WTC11 (cell line): ENCODE data around the gene ZBTB32. TPM values are rescaled to one million over a fixed set of nuclear protein-coding genes. Genes with fewer than 3 reads are reported as not detected.

Experiments used
- ATAC-seq: fragments of 200-7000 bp; cut with Tn5 transposase; 2 replicates; pipeline ENCODE4 v1.10.0; 2021; ENCODE audit warnings: mild to moderate bottlenecking, moderate library complexity
- CTCF ChIA-PET: fragments of 300-600 bp; sonication (Branson Sonifier 250); formaldehyde crosslinking; loops from one replicate; lab custom pipeline; 2021; ENCODE audit warnings: antibody characterized with exemption; lab: Charles Lee
- POLR2A ChIA-PET: fragments of 350-600 bp; sonication (Branson Sonifier 250); formaldehyde crosslinking; loops from one replicate; lab custom pipeline; 2021; ENCODE audit warnings: antibody characterized with exemption; lab: Charles Lee
- DNase-seq: peaks from one replicate; pipeline ENCODE4 v3.0.0; 2021; ENCODE audit warnings: low spot score
- H3K27ac Mint-ChIP-seq: 2 replicates; pipeline ENCODE4 v1.8.0; 2021; ENCODE audit warnings: mixed read lengths
- H3K27me3 Mint-ChIP-seq: 2 replicates; pipeline ENCODE4 v1.8.0; 2021; ENCODE audit warnings: low read depth, mild to moderate bottlenecking, moderate library complexity, mixed read lengths
- H3K36me3 Mint-ChIP-seq: 2 replicates; pipeline ENCODE4 v1.8.0; 2021; ENCODE audit warnings: mixed read lengths
- H3K4me1 Mint-ChIP-seq: 2 replicates; pipeline ENCODE4 v1.8.0; 2022; ENCODE audit warnings: mixed read lengths
- H3K4me3 Mint-ChIP-seq: 2 replicates; pipeline ENCODE4 v1.8.0; 2021; ENCODE audit warnings: mild to moderate bottlenecking, moderate library complexity, mixed read lengths
- H3K9me3 Mint-ChIP-seq: 2 replicates; pipeline ENCODE4 v1.8.0; 2021; ENCODE audit warnings: mixed read lengths
- CREB1 ChIP-seq: sonication (generic); formaldehyde crosslinking; IDR thresholded peaks from 2 replicates; pipeline ENCODE4 v1.8.0; 2023; ENCODE audit warnings: mild to moderate bottlenecking, missing genetic modification reagents
- CREM ChIP-seq: sonication (generic); formaldehyde crosslinking; IDR thresholded peaks from 2 replicates; pipeline ENCODE4 v1.8.1; 2022; ENCODE audit warnings: mild to moderate bottlenecking, missing genetic modification reagents, moderate library complexity
- ESRRA ChIP-seq: sonication (generic); formaldehyde crosslinking; IDR thresholded peaks from 2 replicates; pipeline ENCODE4 v1.8.1; 2022; ENCODE audit warnings: mild to moderate bottlenecking, missing genetic modification reagents, borderline replicate concordance
- FOXP1 ChIP-seq: sonication (generic); formaldehyde crosslinking; IDR thresholded peaks from 2 replicates; pipeline ENCODE4 v1.8.0; 2022; ENCODE audit warnings: missing genetic modification reagents, mild to moderate bottlenecking, moderate library complexity, borderline replicate concordance
- HMGA2 ChIP-seq: fragments of 250-450 bp; sonication (Bioruptor Pico); IDR thresholded peaks from 2 replicates; pipeline ENCODE4 v1.4.0; 2021; ENCODE audit warnings: mild to moderate bottlenecking, moderate library complexity
- MYBL2 ChIP-seq: sonication (generic); formaldehyde crosslinking; IDR thresholded peaks from 2 replicates; pipeline ENCODE4 v1.8.1; 2023; ENCODE audit warnings: mild to moderate bottlenecking, moderate library complexity, missing genetic modification reagents
- NR2C2 ChIP-seq: sonication (generic); formaldehyde crosslinking; IDR thresholded peaks from 2 replicates; pipeline ENCODE4 v1.8.0; 2022; ENCODE audit warnings: mild to moderate bottlenecking, missing genetic modification reagents
- NR3C1 ChIP-seq: sonication (generic); formaldehyde crosslinking; conservative IDR thresholded peaks from 2 replicates; pipeline ENCODE4 v1.8.1; 2023; ENCODE audit warnings: low read depth, mild to moderate bottlenecking, missing genetic modification reagents
- OVOL2 ChIP-seq: fragments of 250-450 bp; sonication (Bioruptor Pico); IDR thresholded peaks from 2 replicates; pipeline ENCODE4 v1.9.0; 2021; ENCODE audit warnings: mild to moderate bottlenecking, borderline replicate concordance
- RELA ChIP-seq: sonication (generic); formaldehyde crosslinking; IDR thresholded peaks from 2 replicates; pipeline ENCODE4 v1.8.1; 2022; ENCODE audit warnings: missing genetic modification reagents, mild to moderate bottlenecking, borderline replicate concordance
- SOX15 ChIP-seq: fragments of 250-450 bp; sonication (Bioruptor Pico); IDR thresholded peaks from 2 replicates; pipeline ENCODE4 v1.9.0; 2021; ENCODE audit warnings: mild to moderate bottlenecking
- SP1 ChIP-seq: sonication (generic); formaldehyde crosslinking; conservative IDR thresholded peaks from 2 replicates; pipeline ENCODE4 v1.8.1; 2022; ENCODE audit warnings: missing genetic modification reagents
- TCF7 ChIP-seq: sonication (generic); formaldehyde crosslinking; IDR thresholded peaks from 2 replicates; pipeline ENCODE4 v1.8.0; 2022; ENCODE audit warnings: mild to moderate bottlenecking, low read depth, missing genetic modification reagents, moderate library complexity
- TEAD1 ChIP-seq: sonication (generic); formaldehyde crosslinking; IDR thresholded peaks from 2 replicates; pipeline ENCODE4 v1.8.0; 2022; ENCODE audit warnings: mild to moderate bottlenecking, missing genetic modification reagents
- TP53 ChIP-seq: sonication (generic); formaldehyde crosslinking; IDR thresholded peaks from 2 replicates; pipeline ENCODE4 v1.8.1; 2023; ENCODE audit warnings: mild to moderate bottlenecking, missing genetic modification reagents
- ZNF138 ChIP-seq: sonication (generic); formaldehyde crosslinking; conservative IDR thresholded peaks from 2 replicates; pipeline ENCODE4 v1.8.1; 2022; ENCODE audit warnings: mild to moderate bottlenecking, moderate library complexity, missing genetic modification reagents
- ZNF219 ChIP-seq: sonication (generic); formaldehyde crosslinking; IDR thresholded peaks from 2 replicates; pipeline ENCODE4 v1.8.0; 2023; ENCODE audit warnings: missing genetic modification reagents, mild to moderate bottlenecking, borderline replicate concordance
- ZNF423 ChIP-seq: fragments of 250-450 bp; sonication (Bioruptor Pico); IDR thresholded peaks from 2 replicates; pipeline ENCODE4 v2.1.2; 2022; ENCODE audit warnings: mild to moderate bottlenecking, moderate library complexity
- ZNF671 ChIP-seq: fragments of 250-450 bp; sonication (Bioruptor Pico); IDR thresholded peaks from 2 replicates; pipeline ENCODE4 v1.8.0; 2021; ENCODE audit warnings: mild to moderate bottlenecking
- total RNA-seq: library from RNA; stranded (reverse); gene quantifications from 3 replicates; pipeline ENCODE4 v1.2.3, GENCODE V29; 2021
- TF ChIP-seq, protein P1 (sequence below): sonication (generic); formaldehyde crosslinking; IDR thresholded peaks from 2 replicates; pipeline ENCODE4 v1.8.1; 2022; ENCODE audit warnings: low read depth, mild to moderate bottlenecking, moderate library complexity, missing genetic modification reagents, borderline replicate concordance
- TF ChIP-seq, protein P2 (sequence below): fragments of 250-450 bp; sonication (Bioruptor Pico); conservative IDR thresholded peaks from 2 replicates; pipeline ENCODE4 v1.9.0; 2021; ENCODE audit warnings: mild to moderate bottlenecking
- TF ChIP-seq, protein P3 (sequence below): fragments of 200-600 bp; IDR thresholded peaks from 2 replicates; pipeline ENCODE4 v1.8.0; 2022; ENCODE audit warnings: antibody characterized with exemption
- TF ChIP-seq, protein P4 (sequence below): sonication (generic); formaldehyde crosslinking; IDR thresholded peaks from 2 replicates; pipeline ENCODE4 v1.8.0; 2023; ENCODE audit warnings: missing genetic modification reagents
- TF ChIP-seq, protein P5 (sequence below): fragments of 250-450 bp; sonication (Bioruptor Pico); IDR thresholded peaks from 2 replicates; pipeline ENCODE4 v1.9.0; 2021; ENCODE audit warnings: mild to moderate bottlenecking
- TF ChIP-seq, protein P6 (sequence below): sonication (generic); formaldehyde crosslinking; IDR thresholded peaks from 2 replicates; pipeline ENCODE4 v1.8.1; 2022; ENCODE audit warnings: missing genetic modification reagents, borderline replicate concordance
- TF ChIP-seq, protein P7 (sequence below): sonication (generic); formaldehyde crosslinking; IDR thresholded peaks from 2 replicates; pipeline ENCODE4 v1.8.0; 2022; ENCODE audit warnings: mild to moderate bottlenecking, missing genetic modification reagents

ZBTB32 gene
- total RNA-seq, 1 experiment from 2014 or later: 0.11 TPM

DNA sequence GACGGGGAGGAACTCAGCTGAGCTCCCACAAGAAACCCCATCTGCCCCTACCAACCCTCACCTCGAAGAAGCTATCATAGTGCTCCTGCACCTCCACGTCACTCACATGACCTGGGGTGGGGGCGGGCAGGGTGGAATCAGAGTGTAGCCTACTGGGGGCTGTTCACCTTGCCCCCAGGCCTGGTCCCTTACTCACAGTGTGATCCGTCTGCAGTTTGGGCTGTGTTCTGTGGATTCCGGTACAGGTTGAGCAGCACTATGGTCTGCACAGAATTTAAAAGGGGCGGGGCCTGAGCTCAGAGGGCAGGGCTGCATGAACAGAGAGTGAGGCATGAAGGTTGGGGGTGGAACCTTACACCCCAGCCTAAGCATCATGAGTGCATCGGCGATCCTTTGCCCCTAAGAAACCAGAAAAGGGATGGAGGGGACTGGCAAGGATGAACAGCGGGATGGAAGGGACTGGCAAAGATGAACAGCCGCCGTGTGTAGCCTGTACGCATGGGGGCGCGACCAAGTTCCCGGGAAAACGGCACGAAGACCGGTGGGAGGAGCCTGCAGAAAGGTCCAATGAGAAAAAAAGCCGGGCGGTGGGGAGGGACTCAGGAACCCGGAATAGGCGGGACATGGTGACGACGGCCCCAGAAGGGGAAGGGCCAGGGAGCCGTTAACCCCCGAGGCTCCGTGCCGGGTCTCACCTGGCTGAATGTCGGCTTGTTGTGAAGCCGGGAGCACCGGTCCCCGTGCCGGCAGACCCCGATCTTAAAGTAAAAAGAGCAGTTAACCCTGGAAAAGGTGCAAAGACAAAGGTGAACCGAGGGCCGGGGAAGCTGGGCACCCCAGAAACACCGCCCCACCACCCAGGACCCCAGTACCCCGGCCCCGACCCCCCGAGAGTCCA, 40.3 kb downstream of the ZBTB32 start:
- H3K27ac Mint-ChIP-seq: peak overlapping the region; percentile 99
- peak overlapping the region; percentile 98 for H3K4me3 Mint-ChIP-seq
- peaks cover 27% of the 10 kb centered on the region for H3K4me1 Mint-ChIP-seq
- no peaks in the 10 kb centered on the region for H3K27me3 Mint-ChIP-seq
- ChIA-PET CTCF (interaction anchor here (0.6 to 2.0 kb wide), 19 partner anchors 12 to 309 kb away, joined by 3 to 41 read pairs (median 4); partner anchors contain the start of genes COX6B1, HSPB6, KIRREL2 and PROSER3), POLR2A (interaction anchor here (0.6 to 1.5 kb wide), 6 partner anchors 12 to 234 kb away, joined by 3 to 5 read pairs (median 4); partner anchors contain the start of genes HSPB6 and KMT2B)
- H3K36me3 Mint-ChIP-seq: peaks cover 6% of the 10 kb centered on the region; the same call in 1 of the 2 replicates
- DNase-seq: peak; percentile 96
- H3K9me3 Mint-ChIP-seq: no peaks in the 10 kb centered on the region
- ATAC-seq: peak; percentile 43
- no peak for TF ChIP-seq NR2C2
- no peak for TF ChIP-seq ZNF671 (CRISPR knock-in tag)
- no peak for TF ChIP-seq HMGA2 (CRISPR knock-in tag)
- TF ChIP-seq FOXP1 (CRISPR knock-in tag): 0 out of 2 replicates have a peak, but pooled peaks have one; percentile 17
- no peak for TF ChIP-seq TP53 (CRISPR knock-in tag)
- no peak for TF ChIP-seq MYBL2 (CRISPR knock-in tag)
- TF ChIP-seq, protein P1, sequence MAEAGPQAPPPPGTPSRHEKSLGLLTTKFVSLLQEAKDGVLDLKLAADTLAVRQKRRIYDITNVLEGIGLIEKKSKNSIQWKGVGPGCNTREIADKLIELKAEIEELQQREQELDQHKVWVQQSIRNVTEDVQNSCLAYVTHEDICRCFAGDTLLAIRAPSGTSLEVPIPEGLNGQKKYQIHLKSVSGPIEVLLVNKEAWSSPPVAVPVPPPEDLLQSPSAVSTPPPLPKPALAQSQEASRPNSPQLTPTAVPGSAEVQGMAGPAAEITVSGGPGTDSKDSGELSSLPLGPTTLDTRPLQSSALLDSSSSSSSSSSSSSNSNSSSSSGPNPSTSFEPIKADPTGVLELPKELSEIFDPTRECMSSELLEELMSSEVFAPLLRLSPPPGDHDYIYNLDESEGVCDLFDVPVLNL (CRISPR knock-in tag): no peak
- TF ChIP-seq ESRRA (CRISPR knock-in tag): no peak
- peak; percentile 43 for TF ChIP-seq SP1 (CRISPR knock-in tag)
- TF ChIP-seq ZNF423 (CRISPR knock-in tag): no peak
- TF ChIP-seq, protein P2, sequence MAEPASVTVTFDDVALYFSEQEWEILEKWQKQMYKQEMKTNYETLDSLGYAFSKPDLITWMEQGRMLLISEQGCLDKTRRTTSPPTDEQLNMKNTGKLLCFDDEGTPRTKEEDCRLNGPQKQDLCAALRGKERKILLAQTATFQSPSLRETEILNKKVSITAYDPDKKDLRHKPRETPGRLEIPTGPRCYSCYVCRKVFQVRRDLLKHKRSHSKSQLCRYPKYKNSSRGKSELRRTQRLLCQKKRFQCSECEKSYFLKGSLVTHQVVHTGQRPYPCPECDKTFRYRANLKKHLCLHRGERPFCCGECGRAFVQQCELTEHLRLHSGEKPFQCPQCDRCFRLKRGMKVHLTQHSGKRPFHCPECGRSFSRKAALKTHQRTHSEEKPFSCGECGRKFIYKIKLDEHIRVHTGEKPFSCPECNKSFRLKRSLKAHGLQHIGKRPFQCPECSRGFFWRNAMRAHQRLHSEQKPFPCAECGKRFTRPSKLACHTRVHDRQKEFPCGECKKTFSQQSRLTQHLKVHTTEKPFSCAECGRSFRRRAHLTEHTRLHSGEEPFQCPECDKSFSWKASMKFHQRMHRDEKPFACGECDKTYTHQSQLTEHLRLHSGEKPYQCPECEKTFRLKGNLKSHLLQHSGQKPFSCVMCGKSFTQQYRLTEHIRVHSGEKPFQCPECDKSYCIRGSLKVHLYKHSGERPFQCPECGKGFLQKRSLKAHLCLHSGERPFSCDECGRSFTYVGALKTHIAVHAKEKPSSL: no peak
- TF ChIP-seq, protein P3, sequence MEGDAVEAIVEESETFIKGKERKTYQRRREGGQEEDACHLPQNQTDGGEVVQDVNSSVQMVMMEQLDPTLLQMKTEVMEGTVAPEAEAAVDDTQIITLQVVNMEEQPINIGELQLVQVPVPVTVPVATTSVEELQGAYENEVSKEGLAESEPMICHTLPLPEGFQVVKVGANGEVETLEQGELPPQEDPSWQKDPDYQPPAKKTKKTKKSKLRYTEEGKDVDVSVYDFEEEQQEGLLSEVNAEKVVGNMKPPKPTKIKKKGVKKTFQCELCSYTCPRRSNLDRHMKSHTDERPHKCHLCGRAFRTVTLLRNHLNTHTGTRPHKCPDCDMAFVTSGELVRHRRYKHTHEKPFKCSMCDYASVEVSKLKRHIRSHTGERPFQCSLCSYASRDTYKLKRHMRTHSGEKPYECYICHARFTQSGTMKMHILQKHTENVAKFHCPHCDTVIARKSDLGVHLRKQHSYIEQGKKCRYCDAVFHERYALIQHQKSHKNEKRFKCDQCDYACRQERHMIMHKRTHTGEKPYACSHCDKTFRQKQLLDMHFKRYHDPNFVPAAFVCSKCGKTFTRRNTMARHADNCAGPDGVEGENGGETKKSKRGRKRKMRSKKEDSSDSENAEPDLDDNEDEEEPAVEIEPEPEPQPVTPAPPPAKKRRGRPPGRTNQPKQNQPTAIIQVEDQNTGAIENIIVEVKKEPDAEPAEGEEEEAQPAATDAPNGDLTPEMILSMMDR: no peak
- TF ChIP-seq OVOL2: no peak
- no peak for TF ChIP-seq NR3C1
- no peak for TF ChIP-seq CREM
- no peak for TF ChIP-seq SOX15
- TF ChIP-seq, protein P4, sequence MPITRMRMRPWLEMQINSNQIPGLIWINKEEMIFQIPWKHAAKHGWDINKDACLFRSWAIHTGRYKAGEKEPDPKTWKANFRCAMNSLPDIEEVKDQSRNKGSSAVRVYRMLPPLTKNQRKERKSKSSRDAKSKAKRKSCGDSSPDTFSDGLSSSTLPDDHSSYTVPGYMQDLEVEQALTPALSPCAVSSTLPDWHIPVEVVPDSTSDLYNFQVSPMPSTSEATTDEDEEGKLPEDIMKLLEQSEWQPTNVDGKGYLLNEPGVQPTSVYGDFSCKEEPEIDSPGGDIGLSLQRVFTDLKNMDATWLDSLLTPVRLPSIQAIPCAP (CRISPR knock-in tag): no peak
- TF ChIP-seq TEAD1 (CRISPR knock-in tag): peak; percentile 26; the same call in 1 of the 2 replicates
- TF ChIP-seq, protein P5, sequence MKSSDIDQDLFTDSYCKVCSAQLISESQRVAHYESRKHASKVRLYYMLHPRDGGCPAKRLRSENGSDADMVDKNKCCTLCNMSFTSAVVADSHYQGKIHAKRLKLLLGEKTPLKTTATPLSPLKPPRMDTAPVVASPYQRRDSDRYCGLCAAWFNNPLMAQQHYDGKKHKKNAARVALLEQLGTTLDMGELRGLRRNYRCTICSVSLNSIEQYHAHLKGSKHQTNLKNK (CRISPR knock-in tag): no peak
- TF ChIP-seq RELA (CRISPR knock-in tag): no peak
- no peak for TF ChIP-seq TCF7
- no peak for TF ChIP-seq ZNF138 (CRISPR knock-in tag)
- TF ChIP-seq, protein P6, sequence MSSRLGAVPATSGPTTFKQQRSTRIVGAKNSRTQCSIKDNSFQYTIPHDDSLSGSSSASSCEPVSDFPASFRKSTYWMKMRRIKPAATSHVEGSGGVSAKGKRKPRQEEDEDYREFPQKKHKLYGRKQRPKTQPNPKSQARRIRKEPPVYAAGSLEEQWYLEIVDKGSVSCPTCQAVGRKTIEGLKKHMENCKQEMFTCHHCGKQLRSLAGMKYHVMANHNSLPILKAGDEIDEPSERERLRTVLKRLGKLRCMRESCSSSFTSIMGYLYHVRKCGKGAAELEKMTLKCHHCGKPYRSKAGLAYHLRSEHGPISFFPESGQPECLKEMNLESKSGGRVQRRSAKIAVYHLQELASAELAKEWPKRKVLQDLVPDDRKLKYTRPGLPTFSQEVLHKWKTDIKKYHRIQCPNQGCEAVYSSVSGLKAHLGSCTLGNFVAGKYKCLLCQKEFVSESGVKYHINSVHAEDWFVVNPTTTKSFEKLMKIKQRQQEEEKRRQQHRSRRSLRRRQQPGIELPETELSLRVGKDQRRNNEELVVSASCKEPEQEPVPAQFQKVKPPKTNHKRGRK: no peak
- TF ChIP-seq ZNF219: no peak
- no peak for TF ChIP-seq CREB1 (CRISPR knock-in tag)
- TF ChIP-seq, protein P7, sequence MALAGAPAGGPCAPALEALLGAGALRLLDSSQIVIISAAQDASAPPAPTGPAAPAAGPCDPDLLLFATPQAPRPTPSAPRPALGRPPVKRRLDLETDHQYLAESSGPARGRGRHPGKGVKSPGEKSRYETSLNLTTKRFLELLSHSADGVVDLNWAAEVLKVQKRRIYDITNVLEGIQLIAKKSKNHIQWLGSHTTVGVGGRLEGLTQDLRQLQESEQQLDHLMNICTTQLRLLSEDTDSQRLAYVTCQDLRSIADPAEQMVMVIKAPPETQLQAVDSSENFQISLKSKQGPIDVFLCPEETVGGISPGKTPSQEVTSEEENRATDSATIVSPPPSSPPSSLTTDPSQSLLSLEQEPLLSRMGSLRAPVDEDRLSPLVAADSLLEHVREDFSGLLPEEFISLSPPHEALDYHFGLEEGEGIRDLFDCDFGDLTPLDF: no peak
